SU-DHL-6 (cell line): ENCODE measurements around the gene PIGP.
"Not testable (repeated sequence)": the region's sequence is repeated elsewhere in the genome, so short reads cannot be mapped to it uniquely, and the experiment has no call there.

ENCODE experiments used
- H2AFZ ChIP-seq: fragments of 200-600 bp; sonication (generic); 2 replicates; pipeline ENCODE4 v1.6.1; 2014; ENCODE audit warnings: low read depth, mild to moderate bottlenecking, moderate library complexity, mixed read lengths, antibody characterized with exemption, low read length; ENCODE audit not compliant: severe bottlenecking
- H3F3A ChIP-seq: fragments of 200-600 bp; shearing (Covaris generic); 2 replicates; pipeline ENCODE4 v1.6.0; 2016; ENCODE audit warnings: antibody characterized with exemption, mild to moderate bottlenecking; ENCODE audit not compliant: insufficient read depth
- H3K27ac ChIP-seq: fragments of 200-600 bp; sonication (generic); 2 replicates; pipeline ENCODE4 v1.5.1; 2016; ENCODE audit warnings: low read depth, mild to moderate bottlenecking, low read length, moderate library complexity, mixed read lengths
- H3K27me3 ChIP-seq: fragments of 200-600 bp; sonication (generic), shearing (Covaris generic); 2 replicates; pipeline ENCODE4 v1.6.0; 2014; ENCODE audit warnings: mild to moderate bottlenecking, low read length
- H3K36me3 ChIP-seq: fragments of 200-600 bp; sonication (generic); 2 replicates; pipeline ENCODE4 v1.6.1; 2014; ENCODE audit warnings: mild to moderate bottlenecking, low read length, mixed read lengths
- H3K4me2 ChIP-seq: fragments of 300-600, 200-600 bp; shearing (Covaris generic), sonication (generic); 2 replicates; pipeline ENCODE4 v1.6.0; 2014; ENCODE audit warnings: low read length, low read depth, mild to moderate bottlenecking; ENCODE audit not compliant: poor library complexity, severe bottlenecking
- H3K4me3 ChIP-seq: fragments of 200-600 bp; sonication (generic); 2 replicates; pipeline ENCODE4 v1.5.1; 2014; ENCODE audit warnings: antibody characterized with exemption, low read length, mild to moderate bottlenecking, mixed read lengths; ENCODE audit not compliant: insufficient read depth, poor library complexity, severe bottlenecking
- H3K79me2 ChIP-seq: fragments of 200-600 bp; sonication (generic); 2 replicates; pipeline ENCODE4 v1.6.1; 2014; ENCODE audit warnings: mild to moderate bottlenecking, low read length, moderate library complexity; ENCODE audit not compliant: insufficient read depth
- H3K9ac ChIP-seq: fragments of 200-600 bp; sonication (generic); 2 replicates; pipeline ENCODE4 v1.7.0; 2014; ENCODE audit warnings: mild to moderate bottlenecking, low read length
- H3K9me2 ChIP-seq: fragments of 200-600 bp; sonication (generic); replicated peaks from 2 replicates; pipeline ENCODE4 v1.6.1; 2014; ENCODE audit warnings: low read length; ENCODE audit not compliant: insufficient read depth
- H3K9me3 ChIP-seq: fragments of 200-600 bp; sonication (generic); 2 replicates; pipeline ENCODE4 v1.6.1; 2014; ENCODE audit warnings: low read length, mixed read lengths; ENCODE audit not compliant: insufficient read depth
- H4K20me1 ChIP-seq: fragments of 200-600 bp; sonication (generic); 2 replicates; pipeline ENCODE4 v1.6.1; 2014; ENCODE audit warnings: low read depth, mild to moderate bottlenecking, antibody characterized with exemption, low read length, moderate library complexity, mixed read lengths
- CTCF ChIP-seq: fragments of 200-600 bp; sonication (generic); IDR thresholded peaks from one replicate; pipeline ENCODE4 v1.5.1; 2017; ENCODE audit warnings: antibody characterized with exemption, mild to moderate bottlenecking, low read length, moderate library complexity; ENCODE audit not compliant: insufficient read depth, poor library complexity, severe bottlenecking
- EZH2phosphoT487 ChIP-seq: fragments of 200-600 bp; sonication (generic), shearing (Covaris generic); conservative IDR thresholded peaks from 2 replicates; pipeline ENCODE4 v1.6.1; 2018; ENCODE audit warnings: mild to moderate bottlenecking, antibody characterized with exemption, low read length, moderate library complexity, mixed read lengths

PIGP gene

GRCh38 chr21:37057614-37058013 lies 15.3 kb downstream of the PIGP start:
- H3K9me2 ChIP-seq = no peaks in the 10 kb centered on the region
- H3K4me3 ChIP-seq = no peak overlapping the region
- no peaks in the 10 kb centered on the region for H3K79me2 ChIP-seq
- H3K9me3 ChIP-seq = no peaks in the 10 kb centered on the region
- TF ChIP-seq CTCF (no peak), EZH2phosphoT487 (no peak)
- no peak overlapping the region for H3K9ac ChIP-seq
- H3K27me3 ChIP-seq = no peaks in the 10 kb centered on the region
- H3K4me2 ChIP-seq = no peak overlapping the region
- H3K27ac ChIP-seq = no peak overlapping the region
- no peaks in the 10 kb centered on the region for H3F3A ChIP-seq
- no peak overlapping the region for H2AFZ ChIP-seq
- no peaks in the 10 kb centered on the region for H3K36me3 ChIP-seq
- no peaks in the 10 kb centered on the region for H4K20me1 ChIP-seq

GRCh38 chr21:37055271-37055855 lies 17.5 kb downstream of the PIGP start:
- no peaks in the 10 kb centered on the region for H3K36me3 ChIP-seq
- no peaks in the 10 kb centered on the region for H3K9me3 ChIP-seq

GRCh38 chr21:37049741-37050140 lies 23.1 kb downstream of the PIGP start:
- not testable (repeated sequence) for H3K79me2 ChIP-seq, H3K9me2 ChIP-seq, H3K27me3 ChIP-seq, H3K27ac ChIP-seq, H3K9me3 ChIP-seq, H3F3A ChIP-seq, H3K9ac ChIP-seq, H3K36me3 ChIP-seq, H3K4me2 ChIP-seq, H2AFZ ChIP-seq, H4K20me1 ChIP-seq, H3K4me3 ChIP-seq

More at GRCh38 chr21:37055271-37055855, 17.5 kb downstream of the PIGP start:
- Histone ChIP-seq H3K79me2 (no peaks in the 10 kb centered on the region), H3K9ac (no peak overlapping the region), H2AFZ (no peak overlapping the region), H3K27ac (no peak overlapping the region), H3K4me3 (no peak overlapping the region), H3K4me2 (no peak overlapping the region), H4K20me1 (no peaks in the 10 kb centered on the region), H3F3A (no peaks in the 10 kb centered on the region), H3K27me3 (no peaks in the 10 kb centered on the region), H3K9me2 (no peaks in the 10 kb centered on the region)
- no peak for TF ChIP-seq EZH2phosphoT487
- TF ChIP-seq CTCF = no peak

GRCh38 chr21:37047079-37047478 lies 25.8 kb downstream of the PIGP start:
- H2AFZ ChIP-seq = no peak overlapping the region
- H3K9me3 ChIP-seq = no peaks in the 10 kb centered on the region
- no peaks in the 10 kb centered on the region for H3K9me2 ChIP-seq
- no peak overlapping the region for H3K9ac ChIP-seq
- no peaks in the 10 kb centered on the region for H3F3A ChIP-seq
- H3K4me2 ChIP-seq = no peak overlapping the region
- H3K36me3 ChIP-seq = no peaks in the 10 kb centered on the region
- H3K27me3 ChIP-seq = no peaks in the 10 kb centered on the region
- H3K27ac ChIP-seq = no peak overlapping the region
- H3K79me2 ChIP-seq = no peaks in the 10 kb centered on the region
- H3K4me3 ChIP-seq = no peak overlapping the region
- no peaks in the 10 kb centered on the region for H4K20me1 ChIP-seq
- TF ChIP-seq EZH2phosphoT487 (no peak), CTCF (no peak)
